B cell (primary cell): ENCODE data around the gene TXLNA.

Experiments
- EZH2 ChIP-seq: IDR thresholded peaks from 2 replicates; pipeline ENCODE4 v1.6.1; 2012; ENCODE audit warnings: borderline replicate concordance, low read depth, mild to moderate bottlenecking, moderate library complexity, low read length; ENCODE audit not compliant: insufficient read depth, poor library complexity, severe bottlenecking
- TF ChIP-seq, protein P1 (sequence below): fragments of 200-600 bp; IDR thresholded peaks from one replicate; pipeline ENCODE4 v1.8.0; 2022; ENCODE audit warnings: antibody characterized with exemption, mild to moderate bottlenecking

DNA sequence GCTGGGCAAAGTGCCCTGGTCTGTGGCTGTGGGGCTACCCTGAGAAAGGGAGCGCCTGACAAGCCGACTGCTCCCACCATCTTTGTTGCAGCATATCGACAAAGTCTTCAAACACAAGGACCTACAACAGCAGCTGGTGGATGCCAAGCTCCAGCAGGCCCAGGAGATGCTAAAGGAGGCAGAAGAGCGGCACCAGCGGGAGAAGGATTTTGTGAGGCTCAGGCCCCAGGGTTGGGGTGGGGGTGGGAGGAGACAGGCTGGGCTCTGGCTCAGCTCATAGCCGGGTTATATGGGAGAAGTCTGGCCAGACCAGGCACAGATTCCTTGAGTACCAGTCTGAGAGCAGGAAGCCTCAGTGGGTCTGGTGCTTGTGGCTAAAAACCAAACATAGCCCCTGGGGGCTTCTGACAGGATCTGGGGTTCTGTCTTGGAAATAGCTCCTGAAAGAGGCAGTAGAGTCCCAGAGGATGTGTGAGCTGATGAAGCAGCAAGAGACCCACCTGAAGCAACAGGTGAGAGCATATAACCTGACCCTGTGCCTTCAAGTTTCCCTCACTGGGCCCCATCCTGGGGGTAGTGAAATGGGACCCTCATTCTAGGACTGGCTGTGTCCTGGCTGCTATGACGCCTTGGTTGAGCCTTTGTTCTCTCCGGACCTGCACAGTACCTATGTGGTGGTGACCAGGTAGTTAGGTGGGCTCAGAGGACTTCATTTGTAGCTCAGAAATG is 12.9 kb downstream of the TXLNA start:
- TF ChIP-seq, protein P1, sequence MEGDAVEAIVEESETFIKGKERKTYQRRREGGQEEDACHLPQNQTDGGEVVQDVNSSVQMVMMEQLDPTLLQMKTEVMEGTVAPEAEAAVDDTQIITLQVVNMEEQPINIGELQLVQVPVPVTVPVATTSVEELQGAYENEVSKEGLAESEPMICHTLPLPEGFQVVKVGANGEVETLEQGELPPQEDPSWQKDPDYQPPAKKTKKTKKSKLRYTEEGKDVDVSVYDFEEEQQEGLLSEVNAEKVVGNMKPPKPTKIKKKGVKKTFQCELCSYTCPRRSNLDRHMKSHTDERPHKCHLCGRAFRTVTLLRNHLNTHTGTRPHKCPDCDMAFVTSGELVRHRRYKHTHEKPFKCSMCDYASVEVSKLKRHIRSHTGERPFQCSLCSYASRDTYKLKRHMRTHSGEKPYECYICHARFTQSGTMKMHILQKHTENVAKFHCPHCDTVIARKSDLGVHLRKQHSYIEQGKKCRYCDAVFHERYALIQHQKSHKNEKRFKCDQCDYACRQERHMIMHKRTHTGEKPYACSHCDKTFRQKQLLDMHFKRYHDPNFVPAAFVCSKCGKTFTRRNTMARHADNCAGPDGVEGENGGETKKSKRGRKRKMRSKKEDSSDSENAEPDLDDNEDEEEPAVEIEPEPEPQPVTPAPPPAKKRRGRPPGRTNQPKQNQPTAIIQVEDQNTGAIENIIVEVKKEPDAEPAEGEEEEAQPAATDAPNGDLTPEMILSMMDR = no peak
- no peak for TF ChIP-seq EZH2
